ENCODE data around the gene AK9.

DNA sequence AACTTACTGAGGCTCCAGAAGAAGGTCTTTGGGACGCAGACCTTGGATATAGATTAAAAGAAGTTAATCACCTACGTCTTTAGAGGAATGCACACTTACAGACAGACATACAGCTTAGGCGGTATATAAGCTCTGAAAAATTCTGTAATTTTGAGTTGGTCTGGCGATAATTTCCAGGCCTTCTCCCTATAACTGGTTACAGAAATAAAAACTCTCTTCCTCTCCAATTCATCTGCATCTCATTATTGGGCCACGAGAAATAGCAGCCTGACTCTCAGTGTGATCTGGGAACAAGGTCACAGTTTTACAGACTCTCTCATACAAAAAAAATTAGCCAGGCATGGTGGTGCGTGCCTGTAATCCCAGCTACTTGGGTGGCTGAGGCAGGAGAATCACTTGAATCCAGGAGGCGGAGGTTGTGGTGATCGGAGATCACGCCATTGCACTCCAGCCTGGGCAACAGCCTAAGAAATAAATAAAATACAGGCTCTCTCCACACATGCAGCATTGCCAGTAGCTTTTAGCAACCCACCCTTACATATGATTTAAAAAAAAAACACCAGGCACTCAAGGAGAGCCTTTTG, 212.7 kb downstream of the AK9 start:
- TF ChIP-seq, protein P1, sequence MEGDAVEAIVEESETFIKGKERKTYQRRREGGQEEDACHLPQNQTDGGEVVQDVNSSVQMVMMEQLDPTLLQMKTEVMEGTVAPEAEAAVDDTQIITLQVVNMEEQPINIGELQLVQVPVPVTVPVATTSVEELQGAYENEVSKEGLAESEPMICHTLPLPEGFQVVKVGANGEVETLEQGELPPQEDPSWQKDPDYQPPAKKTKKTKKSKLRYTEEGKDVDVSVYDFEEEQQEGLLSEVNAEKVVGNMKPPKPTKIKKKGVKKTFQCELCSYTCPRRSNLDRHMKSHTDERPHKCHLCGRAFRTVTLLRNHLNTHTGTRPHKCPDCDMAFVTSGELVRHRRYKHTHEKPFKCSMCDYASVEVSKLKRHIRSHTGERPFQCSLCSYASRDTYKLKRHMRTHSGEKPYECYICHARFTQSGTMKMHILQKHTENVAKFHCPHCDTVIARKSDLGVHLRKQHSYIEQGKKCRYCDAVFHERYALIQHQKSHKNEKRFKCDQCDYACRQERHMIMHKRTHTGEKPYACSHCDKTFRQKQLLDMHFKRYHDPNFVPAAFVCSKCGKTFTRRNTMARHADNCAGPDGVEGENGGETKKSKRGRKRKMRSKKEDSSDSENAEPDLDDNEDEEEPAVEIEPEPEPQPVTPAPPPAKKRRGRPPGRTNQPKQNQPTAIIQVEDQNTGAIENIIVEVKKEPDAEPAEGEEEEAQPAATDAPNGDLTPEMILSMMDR (IDR thresholded peaks at IDR 0.05): no peak
- TF ChIP-seq POLR2A (IDR thresholded peaks at IDR 0.05): no peak
